A549 treated with CORT108297 at 1 μM for 4 hours (cell line): ENCODE results near the gene TUSC2. TPM values are rescaled to one million over a fixed set of nuclear protein-coding genes. Genes with fewer than 3 reads are reported as not detected.

Experiments
- total RNA-seq: library from RNA; stranded (reverse); fragments of 200-300 nt; extraction: Qiagen RNA extraction; gene quantifications from 5 replicates; pipeline ENCODE4 v1.2.3, GENCODE V29; 2022

TUSC2 gene, protein sequence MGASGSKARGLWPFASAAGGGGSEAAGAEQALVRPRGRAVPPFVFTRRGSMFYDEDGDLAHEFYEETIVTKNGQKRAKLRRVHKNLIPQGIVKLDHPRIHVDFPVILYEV
- total RNA-seq: 23.3 to 43.8 TPM (median 36.8 TPM) in 5 replicates

DNA sequence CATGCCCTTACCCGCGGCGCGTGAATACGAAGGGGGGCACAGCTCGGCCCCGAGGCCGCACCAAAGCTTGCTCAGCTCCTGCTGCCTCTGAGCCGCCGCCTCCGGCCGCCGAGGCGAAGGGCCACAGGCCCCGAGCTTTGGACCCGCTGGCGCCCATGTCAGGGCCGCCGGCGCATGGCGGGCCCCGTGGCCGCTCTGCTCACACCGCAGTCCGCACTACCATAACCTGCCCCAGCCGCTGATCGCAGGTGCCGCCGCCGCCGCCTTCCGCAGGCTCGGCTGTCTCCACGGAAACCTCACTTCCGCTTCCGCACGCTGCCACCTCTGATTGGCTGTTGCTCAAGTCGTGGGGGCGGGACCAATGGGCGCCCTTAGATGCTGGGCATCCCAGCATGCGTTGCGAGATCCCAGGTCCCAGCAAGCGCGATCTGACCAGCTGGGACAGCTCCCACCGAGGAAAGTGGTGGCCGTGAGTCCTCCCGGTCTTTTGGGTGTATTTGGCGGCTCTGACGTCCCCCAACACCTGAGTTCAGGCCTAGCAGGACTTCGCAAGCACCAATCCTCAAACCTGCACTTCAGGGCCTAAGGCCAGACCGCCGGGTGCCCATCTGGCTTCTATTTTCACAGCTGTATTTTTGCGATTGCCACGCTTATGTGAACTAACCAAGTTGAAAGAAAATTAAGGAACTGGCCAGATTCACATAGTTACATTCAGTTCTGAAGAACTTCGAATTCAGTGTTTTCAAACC lies at the start of gene TUSC2:
TUSC2 (minus strand) TSS at position 281 of the 749 bp plus-strand sequence; CDS start at position 157, 124 bp downstream.

DNA sequence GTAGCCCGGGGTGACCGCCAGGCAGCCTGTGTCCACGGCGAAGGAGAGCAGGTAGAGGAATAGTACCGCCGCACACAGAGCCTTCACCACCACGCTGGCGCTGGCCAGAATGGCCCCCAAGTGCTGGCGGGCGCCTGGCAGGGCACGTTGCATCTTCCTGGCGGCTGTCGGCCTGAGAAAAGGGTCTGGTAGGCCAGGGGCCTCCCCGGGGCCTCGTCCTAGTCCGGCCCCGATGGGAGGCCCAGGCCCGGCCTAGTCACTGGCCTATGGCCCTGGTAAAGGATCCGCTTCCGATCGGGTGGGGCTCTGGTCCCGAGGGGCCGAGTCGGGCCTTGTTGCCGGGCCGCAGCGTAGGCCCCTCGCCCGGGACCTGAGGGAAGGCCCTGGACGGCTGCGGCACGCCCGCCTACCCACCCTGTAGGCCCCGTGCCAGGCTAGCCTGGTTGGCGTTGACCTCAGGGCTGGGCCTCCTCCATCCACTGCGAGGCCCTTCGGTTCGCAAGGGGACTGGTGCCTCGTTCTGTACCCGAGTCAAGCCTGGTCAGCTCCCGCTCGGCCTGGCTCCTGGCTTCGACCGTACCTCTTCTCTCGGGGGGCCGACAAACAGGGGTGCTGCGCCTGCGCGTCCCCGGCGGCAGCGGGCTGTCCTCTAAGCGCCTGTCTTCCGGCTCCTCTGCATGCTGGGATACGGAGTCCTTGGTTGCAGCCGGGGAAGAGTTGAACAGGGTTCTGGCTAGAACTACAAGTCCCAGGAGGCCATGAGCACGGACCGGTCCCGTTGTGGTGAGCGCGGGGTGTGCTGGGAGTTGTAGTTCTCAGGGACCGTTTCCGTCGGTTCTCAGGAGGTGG lies 31.1 kb upstream of the TUSC2 start, which contains the start of gene TMEM115:
TMEM115 (minus strand) TSS at position 611 of the 849 bp plus-strand sequence; CDS start at position 153, 458 bp downstream.

DNA sequence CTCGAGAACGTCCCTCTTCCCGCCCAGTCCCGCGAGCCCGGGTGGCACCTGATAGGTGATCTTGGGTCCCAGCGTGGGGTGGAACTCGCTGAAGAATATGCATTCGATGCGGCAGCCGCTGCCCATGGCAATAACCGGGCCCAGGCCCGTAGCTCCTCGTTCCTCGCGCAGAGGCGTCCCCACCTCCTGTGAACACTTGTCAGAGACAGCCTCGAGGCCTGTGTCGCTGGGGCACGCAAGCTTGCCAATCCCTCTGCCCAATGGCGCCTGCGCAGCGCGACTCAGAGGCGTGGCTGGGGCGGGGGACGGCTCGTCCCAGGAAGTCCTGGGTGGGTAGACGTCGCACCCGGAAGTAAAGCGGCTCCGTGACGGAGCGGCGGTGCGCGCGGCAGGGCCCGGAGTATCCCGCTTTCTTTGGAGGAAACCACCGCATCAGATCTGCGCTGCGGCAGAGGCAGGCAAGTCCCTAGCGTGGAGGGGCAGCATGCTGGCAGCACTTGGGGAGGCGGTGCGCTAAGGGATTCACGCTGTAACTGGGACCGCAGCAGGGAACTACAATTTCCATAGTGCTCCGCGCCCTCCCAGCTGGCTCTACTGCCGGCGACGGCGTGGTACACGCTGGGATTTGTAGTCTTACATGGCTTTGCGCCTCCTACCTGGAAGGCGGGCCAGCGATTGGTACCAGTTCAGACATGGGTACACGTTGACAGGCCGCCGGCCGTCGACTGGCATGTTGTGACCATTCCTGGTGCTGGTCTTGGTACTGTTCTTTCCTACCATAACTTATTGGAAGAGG lies 22.7 kb upstream of the TUSC2 start, which contains the start of the genes CYB561D2 and NPRL2:
CYB561D2 (plus strand) TSS at position 336 of the 796 bp plus-strand sequence. CDS start 572 bp downstream, outside the sequence.
NPRL2 (minus strand) TSS at position 249 of the 796 bp plus-strand sequence; CDS start at position 126, 123 bp downstream.

DNA sequence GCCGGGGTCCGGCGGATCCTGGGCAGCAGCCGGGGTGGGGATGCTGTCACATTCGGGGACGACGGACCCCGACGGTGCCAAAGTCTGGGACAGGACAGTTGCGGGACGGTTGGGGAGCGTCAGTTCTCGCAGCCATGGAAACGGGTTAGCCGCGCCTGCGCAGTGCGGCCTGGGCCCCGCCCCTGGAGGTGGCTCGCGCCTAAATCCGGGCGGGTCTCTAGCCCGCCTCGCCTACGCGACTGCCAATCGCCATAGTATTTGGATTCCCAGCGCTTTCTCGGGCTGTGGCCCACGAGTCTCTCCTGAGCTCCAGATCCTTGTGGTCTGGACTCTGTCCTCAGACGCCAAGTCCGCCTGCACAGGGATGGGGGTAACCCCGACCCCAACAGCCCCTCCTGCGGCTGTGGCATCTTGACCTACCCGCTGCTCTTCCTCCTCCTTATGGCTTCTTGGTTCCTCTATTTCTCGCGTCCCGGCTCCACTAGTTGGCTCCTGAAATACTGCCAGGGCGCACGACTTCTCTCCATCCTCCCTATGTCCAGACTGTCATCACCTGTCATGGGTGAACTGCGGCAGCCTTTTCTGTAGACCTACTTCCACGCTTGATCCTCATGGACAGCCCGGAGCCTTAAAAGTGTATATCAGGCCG lies 17.7 kb upstream of the TUSC2 start, which contains the start of gene ZMYND10:
ZMYND10 (minus strand) TSS at position 147 of the 649 bp plus-strand sequence. CDS start 153 bp downstream, outside the sequence.

DNA sequence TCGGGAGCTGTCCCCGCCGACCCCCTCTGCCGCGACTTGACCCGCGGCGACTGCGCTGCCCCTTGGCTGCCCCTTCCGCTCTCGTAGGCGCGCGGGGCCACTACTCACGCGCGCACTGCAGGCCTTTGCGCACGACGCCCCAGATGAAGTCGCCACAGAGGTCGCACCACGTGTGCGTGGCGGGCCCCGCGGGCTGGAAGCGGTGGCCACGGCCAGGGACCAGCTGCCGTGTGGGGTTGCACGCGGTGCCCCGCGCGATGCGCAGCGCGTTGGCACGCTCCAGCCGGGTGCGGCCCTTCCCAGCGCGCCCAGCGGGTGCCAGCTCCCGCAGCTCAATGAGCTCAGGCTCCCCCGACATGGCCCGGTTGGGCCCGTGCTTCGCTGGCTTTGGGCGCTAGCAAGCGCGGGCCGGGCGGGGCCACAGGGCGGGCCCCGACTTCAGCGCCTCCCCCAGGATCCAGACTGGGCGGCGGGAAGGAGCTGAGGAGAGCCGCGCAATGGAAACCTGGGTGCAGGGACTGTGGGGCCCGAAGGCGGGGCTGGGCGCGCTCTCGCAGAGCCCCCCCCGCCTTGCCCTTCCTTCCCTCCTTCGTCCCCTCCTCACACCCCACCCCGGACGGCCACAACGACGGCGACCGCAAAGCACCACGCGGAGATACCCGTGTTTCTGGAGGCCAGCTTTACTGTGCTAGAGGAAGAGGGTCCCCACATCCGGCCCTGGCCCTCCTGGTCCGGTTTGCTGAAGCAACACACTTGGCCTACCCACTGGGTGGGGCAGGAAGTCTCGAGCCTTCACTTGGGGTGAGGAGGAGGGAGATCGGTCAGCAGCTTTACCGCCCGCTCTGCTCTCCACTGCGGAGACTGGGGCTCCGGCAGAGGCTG lies 12.7 kb upstream of the TUSC2 start, which contains the start of gene RASSF1:
RASSF1 (minus strand) TSS at position 389 of the 882 bp plus-strand sequence; CDS start at position 358, 31 bp downstream.

DNA sequence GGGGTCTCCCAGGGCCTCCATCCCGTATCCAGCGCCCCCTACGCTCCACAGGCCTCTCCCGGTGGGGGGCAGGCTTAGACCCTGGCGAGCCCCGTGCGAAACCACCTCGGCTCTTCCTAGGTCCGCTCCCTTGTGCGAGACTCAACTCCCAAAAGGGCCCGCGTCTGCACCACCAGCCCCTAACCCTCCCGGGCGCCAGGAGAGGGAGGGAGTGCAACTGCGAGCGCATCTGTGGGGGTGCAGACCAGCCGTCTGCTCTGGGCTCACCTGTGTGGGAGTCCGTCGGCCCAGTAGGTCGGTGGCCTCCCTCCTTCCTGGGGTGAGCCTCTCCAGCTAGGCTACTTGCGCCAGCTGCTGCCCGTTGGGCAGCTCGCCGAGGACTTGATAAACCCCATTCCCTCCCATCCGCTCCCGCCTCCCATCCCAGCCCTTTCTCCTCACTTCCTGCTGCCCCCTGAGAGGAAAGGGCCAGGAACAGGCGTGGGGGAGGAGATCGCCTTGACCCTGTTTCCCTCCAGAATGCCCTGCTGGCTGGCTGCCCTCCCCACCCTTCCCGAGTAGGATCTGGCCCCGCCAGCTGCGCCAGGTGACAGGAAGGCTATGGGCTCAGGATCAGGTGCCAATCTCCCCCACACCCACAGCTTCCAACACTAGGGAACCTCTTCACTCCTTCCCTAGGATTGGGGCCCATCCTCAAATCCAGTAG lies 5.5 kb downstream of the TUSC2 start, which contains the start of gene HYAL2:
HYAL2 (minus strand) TSS at position 360 of the 706 bp plus-strand sequence. CDS start 2,256 bp downstream, outside the sequence.

DNA sequence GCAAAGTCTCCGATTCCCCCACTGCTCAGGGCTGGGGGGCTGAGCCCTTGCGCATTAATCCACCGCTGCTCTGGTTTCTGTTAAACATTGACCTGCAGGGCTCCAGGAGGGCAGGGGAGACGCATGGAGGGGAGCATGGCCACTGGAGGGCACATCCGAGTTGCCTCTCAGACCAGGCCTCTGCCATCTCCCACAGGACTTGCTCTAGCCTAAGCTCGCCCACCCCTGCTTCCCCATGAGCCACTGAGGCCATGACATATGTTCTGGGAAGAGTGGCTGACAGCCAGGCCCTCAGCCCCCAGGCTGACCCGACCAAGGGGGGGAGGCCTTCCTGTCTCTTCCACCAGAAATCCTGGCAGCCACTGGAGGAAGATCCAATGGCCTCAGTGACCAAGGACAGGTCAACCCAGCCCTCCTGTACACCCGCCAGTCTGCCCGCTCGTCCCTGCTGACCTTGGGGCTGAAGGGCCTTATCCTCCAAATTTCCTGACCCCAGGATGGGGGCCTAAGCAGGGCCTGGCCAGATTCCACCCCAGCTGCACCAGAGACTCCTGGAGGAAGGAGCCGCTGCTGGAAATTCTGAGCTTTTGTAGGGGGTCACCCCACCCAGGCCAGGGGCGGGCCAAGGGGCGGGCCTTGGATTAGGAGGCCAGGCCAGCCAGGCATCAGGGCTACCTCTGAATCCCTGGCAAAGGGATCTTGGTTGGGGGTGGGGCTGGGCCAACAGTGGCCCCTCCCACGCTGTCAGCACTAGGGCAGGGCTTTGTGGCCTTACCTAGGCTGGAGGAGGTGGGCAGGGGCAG lies 24.8 kb downstream of the TUSC2 start, which contains the start of gene HYAL1:
HYAL1 (minus strand) TSS at position 562 of the 803 bp plus-strand sequence. CDS start 618 bp downstream, outside the sequence.

DNA sequence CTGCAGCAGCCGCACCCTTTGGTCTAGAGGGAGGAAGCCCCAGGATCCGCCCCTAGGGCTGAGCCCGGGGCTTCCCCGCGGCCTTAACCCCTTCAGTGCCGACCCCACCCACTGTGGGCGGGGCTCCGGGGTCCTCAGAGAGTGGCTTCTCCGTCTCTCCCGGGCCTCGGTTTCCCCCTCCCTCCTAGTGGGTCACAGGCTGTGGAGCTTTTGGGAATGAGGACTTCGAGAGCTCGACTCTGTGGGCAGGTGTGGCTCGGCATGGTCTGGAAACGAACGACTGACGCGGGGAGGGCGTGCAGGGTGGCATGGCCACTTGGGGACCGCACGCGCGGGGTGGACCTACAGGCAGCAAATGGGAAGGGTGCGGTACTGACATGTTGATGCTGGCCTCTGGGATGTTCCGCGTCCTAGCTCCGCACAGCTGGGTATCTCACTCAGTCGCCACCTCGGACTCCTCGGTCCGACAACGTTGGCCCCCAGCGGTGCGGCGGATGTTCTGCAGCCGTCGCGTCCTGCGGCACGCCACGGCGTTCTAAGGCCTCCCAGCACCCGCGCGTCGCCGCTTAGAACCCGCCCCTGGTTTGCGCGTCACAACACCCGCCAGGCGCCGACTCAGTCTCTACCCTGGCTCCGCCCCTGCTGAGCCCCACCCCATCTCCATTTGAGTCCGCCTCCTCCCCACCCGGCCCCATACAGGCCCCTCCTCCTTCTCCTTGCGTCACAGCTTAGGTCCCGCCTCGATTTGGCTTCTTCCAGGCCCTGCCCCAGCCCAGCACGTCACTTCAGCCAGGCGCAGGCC lies 29.0 kb downstream of the TUSC2 start, which contains the start of the genes HYAL3 and NAA80:
HYAL3 (minus strand) TSS at position 570 of the 802 bp plus-strand sequence. CDS start 3,803 bp downstream, outside the sequence.
NAA80 (minus strand) TSS at position 570 of the 802 bp plus-strand sequence. CDS start 1,942 bp downstream, outside the sequence.

DNA sequence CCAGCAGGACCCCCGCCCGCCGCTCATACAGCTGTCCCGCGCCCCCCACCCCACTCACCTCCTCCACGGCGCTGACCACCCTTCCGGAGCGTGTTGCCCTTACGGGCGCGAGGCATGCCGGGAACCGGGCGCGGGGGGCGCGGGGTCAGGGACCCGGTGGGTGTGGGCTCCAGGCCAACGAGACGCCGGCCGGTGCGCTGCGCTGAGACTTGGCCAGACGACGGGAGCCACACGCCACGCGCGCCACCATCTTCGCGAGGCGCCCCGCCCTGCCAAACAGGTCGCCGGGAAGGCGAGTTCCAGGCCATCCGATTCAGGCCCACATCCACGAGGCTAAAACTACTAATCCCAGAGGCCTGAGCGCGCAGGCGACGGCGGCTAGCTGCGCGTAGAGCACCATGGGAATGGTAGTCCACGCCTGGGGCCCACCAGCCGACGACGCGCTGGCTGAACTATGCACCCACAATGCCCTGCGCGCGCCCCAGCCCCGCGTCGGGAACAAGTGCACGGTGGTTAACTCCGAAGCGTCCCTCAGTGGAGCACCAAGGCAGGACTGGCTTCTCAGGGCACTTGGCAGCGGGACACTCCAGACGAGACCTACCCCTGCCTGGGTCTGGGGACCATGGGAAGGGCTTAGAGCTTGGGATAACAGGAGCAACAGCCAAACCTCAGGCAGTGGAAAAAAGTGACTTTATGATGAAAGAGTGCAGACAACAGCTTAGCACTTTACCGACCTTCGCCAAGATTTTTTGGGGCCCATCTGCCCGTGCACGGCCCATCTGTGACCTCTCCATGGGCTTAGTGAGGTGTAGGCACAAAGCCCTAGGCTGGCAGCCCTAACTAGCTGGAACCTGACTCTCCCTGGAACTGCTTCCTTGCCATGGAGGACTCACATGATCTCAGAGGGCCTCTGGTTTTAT lies 35.6 kb downstream of the TUSC2 start, which contains the start of gene IFRD2:
IFRD2 (minus strand) TSS at position 271 of the 920 bp plus-strand sequence; CDS start at position 116, 155 bp downstream.

DNA sequence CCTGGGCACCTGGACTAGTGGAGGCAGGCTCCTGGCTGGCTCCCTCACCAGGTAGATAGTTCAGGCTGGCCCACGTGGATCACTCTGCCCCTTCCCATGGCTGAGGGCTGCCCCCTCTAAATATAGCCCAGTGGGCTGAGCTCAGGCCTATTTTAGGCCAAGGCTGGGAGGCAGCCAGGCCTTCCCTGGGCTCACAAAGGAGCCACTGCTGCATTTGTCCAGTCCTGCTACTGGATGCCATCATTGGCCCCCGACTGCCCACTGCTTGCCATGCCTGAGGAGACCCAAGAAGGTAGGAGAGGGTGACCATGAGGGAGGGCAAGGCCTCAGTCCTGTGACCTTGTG lies 49.2 kb downstream of the TUSC2 start, which contains the start of gene LSMEM2:
LSMEM2 (plus strand) TSS at position 208 of the 345 bp plus-strand sequence; CDS start at position 235, 27 bp downstream.

Other genes with a start within 250 kb of the TUSC2 start
- 30.1 to 36.0 TPM (median 33.7 TPM) in 5 replicates for gene RBM5, start 239.3 kb downstream of the TUSC2 start, total RNA-seq
- gene SEMA3F, start 172.9 kb downstream of the TUSC2 start, total RNA-seq: 7.0 to 12.2 TPM (median 10.6 TPM) in 5 replicates
- 0.06 TPM in 1 of 5 replicates, not detected in the others for gene GNAT1, start 136.6 kb downstream of the TUSC2 start, total RNA-seq
- 0.02 to 0.23 TPM (median 0.08 TPM) in 4 of 5 replicates, not detected in the other for gene SLC38A3, start 123.0 kb downstream of the TUSC2 start, total RNA-seq
- gene GNAI2, start 92.0 kb downstream of the TUSC2 start, total RNA-seq: 34.4 to 48.3 TPM (median 45.0 TPM) in 5 replicates
- 5.6 to 10.6 TPM (median 8.3 TPM) in 5 replicates for gene SEMA3B, start 59.1 kb downstream of the TUSC2 start, total RNA-seq
- 0.09 TPM in 2 of 5 replicates, not detected in the others for gene LSMEM2, start 49.1 kb downstream of the TUSC2 start, total RNA-seq
- 72.3 to 104 TPM (median 92.6 TPM) in 5 replicates for gene IFRD2, start 35.8 kb downstream of the TUSC2 start, total RNA-seq
- 7.0 to 9.6 TPM (median 8.9 TPM) in 5 replicates for gene HYAL3, start 28.8 kb downstream of the TUSC2 start, total RNA-seq
- gene NAA80, start 28.8 kb downstream of the TUSC2 start, total RNA-seq: 4.6 to 7.6 TPM (median 7.1 TPM) in 5 replicates
- 0.37 to 0.52 TPM (median 0.44 TPM) in 5 replicates for gene HYAL1, start 24.6 kb downstream of the TUSC2 start, total RNA-seq
- gene HYAL2, start 5.5 kb downstream of the TUSC2 start, total RNA-seq: 17.4 to 28.8 TPM (median 25.6 TPM) in 5 replicates
- gene RASSF1, start 12.6 kb upstream of the TUSC2 start, total RNA-seq: 16.7 to 21.1 TPM (median 20.4 TPM) in 5 replicates
- 0.93 to 1.8 TPM (median 1.1 TPM) in 5 replicates for gene ZMYND10, start 17.5 kb upstream of the TUSC2 start, total RNA-seq
- 12.2 to 15.4 TPM (median 13.0 TPM) in 5 replicates for gene NPRL2, start 22.6 kb upstream of the TUSC2 start, total RNA-seq
- gene CYB561D2, start 22.6 kb upstream of the TUSC2 start, total RNA-seq: 14.7 to 22.9 TPM (median 22.3 TPM) in 5 replicates
- 37.7 to 48.2 TPM (median 47.5 TPM) in 5 replicates for gene TMEM115, start 31.3 kb upstream of the TUSC2 start, total RNA-seq
- gene CACNA2D2, start 175.4 kb upstream of the TUSC2 start, total RNA-seq: 0.46 to 0.54 TPM (median 0.51 TPM) in 5 replicates
- gene C3orf18, start 239.5 kb upstream of the TUSC2 start, total RNA-seq: 2.4 to 2.7 TPM (median 2.6 TPM) in 5 replicates
- gene HEMK1, start 241.3 kb upstream of the TUSC2 start, total RNA-seq: 4.9 to 7.3 TPM (median 7.0 TPM) in 5 replicates